ENCODE results near the gene RFC2.

Gene RFC2

GRCh38 chr7:74224511-74224832 is 29.7 kb downstream of the RFC2 start:
- no peak overlapping the region for H3K4me3 ChIP-seq (ENCODE audit: low read length, poor library complexity, severe bottlenecking)
- no peak overlapping the region for H2AFZ ChIP-seq (ENCODE audit: low read length)
- peaks cover 1% of the 10 kb centered on the region; the same call in 1 of the 2 replicates for H3K79me2 ChIP-seq (ENCODE audit: insufficient read depth, low read length)
- H3K4me1 ChIP-seq (ENCODE audit: insufficient read depth, low read length, poor library complexity, severe bottlenecking) = peaks cover 14% of the 10 kb centered on the region
- H3K9me3 ChIP-seq (ENCODE audit: insufficient read depth, low read depth, low read length) = no peaks in the 10 kb centered on the region
- TF ChIP-seq, protein P1, sequence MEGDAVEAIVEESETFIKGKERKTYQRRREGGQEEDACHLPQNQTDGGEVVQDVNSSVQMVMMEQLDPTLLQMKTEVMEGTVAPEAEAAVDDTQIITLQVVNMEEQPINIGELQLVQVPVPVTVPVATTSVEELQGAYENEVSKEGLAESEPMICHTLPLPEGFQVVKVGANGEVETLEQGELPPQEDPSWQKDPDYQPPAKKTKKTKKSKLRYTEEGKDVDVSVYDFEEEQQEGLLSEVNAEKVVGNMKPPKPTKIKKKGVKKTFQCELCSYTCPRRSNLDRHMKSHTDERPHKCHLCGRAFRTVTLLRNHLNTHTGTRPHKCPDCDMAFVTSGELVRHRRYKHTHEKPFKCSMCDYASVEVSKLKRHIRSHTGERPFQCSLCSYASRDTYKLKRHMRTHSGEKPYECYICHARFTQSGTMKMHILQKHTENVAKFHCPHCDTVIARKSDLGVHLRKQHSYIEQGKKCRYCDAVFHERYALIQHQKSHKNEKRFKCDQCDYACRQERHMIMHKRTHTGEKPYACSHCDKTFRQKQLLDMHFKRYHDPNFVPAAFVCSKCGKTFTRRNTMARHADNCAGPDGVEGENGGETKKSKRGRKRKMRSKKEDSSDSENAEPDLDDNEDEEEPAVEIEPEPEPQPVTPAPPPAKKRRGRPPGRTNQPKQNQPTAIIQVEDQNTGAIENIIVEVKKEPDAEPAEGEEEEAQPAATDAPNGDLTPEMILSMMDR (conservative IDR thresholded peaks at IDR 0.05; ENCODE audit: low read length) = no peak
- TF ChIP-seq EZH2phosphoT487 (IDR thresholded peaks at IDR 0.05; ENCODE audit: borderline replicate concordance) = no peak
- H3K4me2 ChIP-seq (ENCODE audit: low read depth, low read length, poor library complexity, severe bottlenecking) = no peak overlapping the region
- no peak overlapping the region for H3K9ac ChIP-seq (ENCODE audit: low read depth, low read length, poor library complexity, severe bottlenecking)
- H3K9me2 ChIP-seq (replicated peaks; ENCODE audit: low read depth, low read length) = no peaks in the 10 kb centered on the region
- H3F3A ChIP-seq (ENCODE audit: low read depth) = no peaks in the 10 kb centered on the region
- H4K20me1 ChIP-seq (ENCODE audit: insufficient read depth, low read length, poor library complexity, severe bottlenecking) = no peaks in the 10 kb centered on the region
- no peaks in the 10 kb centered on the region for H3K27me3 ChIP-seq (ENCODE audit: insufficient read depth, low read length, poor library complexity, severe bottlenecking)
- H3K36me3 ChIP-seq (ENCODE audit: insufficient read depth, low read length) = peaks cover 35% of the 10 kb centered on the region; the same call in 1 of the 2 replicates

DNA sequence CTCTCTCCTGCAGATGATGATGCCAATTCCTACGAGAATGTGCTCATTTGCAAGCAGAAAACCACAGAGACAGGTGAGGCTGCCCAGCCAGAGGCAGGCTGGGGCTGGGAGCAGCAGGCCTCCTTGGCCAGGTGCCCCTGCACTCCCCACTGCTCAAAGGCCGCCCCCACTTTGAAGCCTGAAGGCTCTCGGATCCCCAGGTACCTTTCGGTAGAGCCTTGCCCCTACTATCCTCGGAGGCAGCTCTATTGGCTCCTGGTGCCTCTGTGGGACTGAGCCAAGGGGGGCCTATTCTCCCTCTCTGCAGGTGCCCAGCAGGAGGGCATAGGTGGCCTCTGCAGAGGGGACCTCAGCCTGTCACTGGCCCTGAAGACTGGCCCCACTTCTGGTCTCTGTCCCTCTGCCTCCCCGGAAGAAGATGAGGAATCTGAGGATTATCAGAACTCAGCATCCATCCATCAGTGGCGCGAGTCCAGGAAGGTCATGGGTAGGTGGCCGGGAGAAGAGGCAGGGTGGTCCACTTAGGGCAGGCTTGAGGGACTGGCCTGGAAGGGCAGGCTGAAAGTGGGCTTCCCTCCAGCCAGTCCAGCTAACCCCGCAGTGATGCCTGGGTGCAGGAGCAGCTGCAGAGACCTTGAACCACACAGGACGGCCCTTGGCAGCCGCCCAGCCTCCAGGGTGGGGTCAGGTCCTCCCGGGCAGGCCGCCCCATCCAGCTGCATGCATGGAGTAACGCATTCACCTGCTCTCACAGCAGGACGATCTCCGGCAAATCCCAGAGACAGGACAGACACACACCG is 30.3 kb downstream of the RFC2 start:
- Histone ChIP-seq H3K4me3 (ENCODE audit: low read length, poor library complexity, severe bottlenecking) (no peak overlapping the region), H4K20me1 (ENCODE audit: insufficient read depth, low read length, poor library complexity, severe bottlenecking) (no peaks in the 10 kb centered on the region), H3K79me2 (ENCODE audit: insufficient read depth, low read length) (peaks cover 5% of the 10 kb centered on the region; the same call in 1 of the 2 replicates), H3K9me2 (replicated peaks; ENCODE audit: low read depth, low read length) (no peaks in the 10 kb centered on the region), H3K4me2 (ENCODE audit: low read depth, low read length, poor library complexity, severe bottlenecking) (no peak overlapping the region), H3F3A (ENCODE audit: low read depth) (no peaks in the 10 kb centered on the region), H3K9ac (ENCODE audit: low read depth, low read length, poor library complexity, severe bottlenecking) (no peak overlapping the region), H3K9me3 (ENCODE audit: insufficient read depth, low read depth, low read length) (no peaks in the 10 kb centered on the region), H3K4me1 (ENCODE audit: insufficient read depth, low read length, poor library complexity, severe bottlenecking) (peaks cover 19% of the 10 kb centered on the region), H3K36me3 (ENCODE audit: insufficient read depth, low read length) (peaks cover 30% of the 10 kb centered on the region; the same call in 1 of the 2 replicates), H2AFZ (ENCODE audit: low read length) (no peak overlapping the region), H3K27me3 (ENCODE audit: insufficient read depth, low read length, poor library complexity, severe bottlenecking) (no peaks in the 10 kb centered on the region)
- TF ChIP-seq, protein P1 (conservative IDR thresholded peaks at IDR 0.05; ENCODE audit: low read length) = no peak
- TF ChIP-seq EZH2phosphoT487 (IDR thresholded peaks at IDR 0.05; ENCODE audit: borderline replicate concordance) = no peak

- Histone ChIP-seq H3K27me3 (ENCODE audit: insufficient read depth, low read length, poor library complexity, severe bottlenecking) (no peaks in the 10 kb centered on the region), H3K9me2 (replicated peaks; ENCODE audit: low read depth, low read length) (no peaks in the 10 kb centered on the region), H3F3A (ENCODE audit: low read depth) (no peaks in the 10 kb centered on the region), H3K79me2 (ENCODE audit: insufficient read depth, low read length) (peaks cover 5% of the 10 kb centered on the region; the same call in 1 of the 2 replicates), H3K9me3 (ENCODE audit: insufficient read depth, low read depth, low read length) (no peaks in the 10 kb centered on the region), H3K4me3 (ENCODE audit: low read length, poor library complexity, severe bottlenecking) (no peak overlapping the region), H3K36me3 (ENCODE audit: insufficient read depth, low read length) (peaks cover 26% of the 10 kb centered on the region; the same call in 1 of the 2 replicates), H3K9ac (ENCODE audit: low read depth, low read length, poor library complexity, severe bottlenecking) (no peak overlapping the region), H3K4me2 (ENCODE audit: low read depth, low read length, poor library complexity, severe bottlenecking) (no peak overlapping the region), H4K20me1 (ENCODE audit: insufficient read depth, low read length, poor library complexity, severe bottlenecking) (no peaks in the 10 kb centered on the region), H3K4me1 (ENCODE audit: insufficient read depth, low read length, poor library complexity, severe bottlenecking) (peaks cover 24% of the 10 kb centered on the region), H2AFZ (ENCODE audit: low read length) (no peak overlapping the region)
- no peak for TF ChIP-seq EZH2phosphoT487 (IDR thresholded peaks at IDR 0.05; ENCODE audit: borderline replicate concordance)
- TF ChIP-seq, protein P1 (conservative IDR thresholded peaks at IDR 0.05; ENCODE audit: low read length) = no peak
These were observed 31.1 kb downstream of the RFC2 start for GRCh38 chr7:74222851-74223710.

Measured in Loucy (cell line).